Measurements from ENCODE around the gene PDXDC1. TPM values are rescaled to one million over a fixed set of nuclear protein-coding genes. Genes with fewer than 3 reads are reported as not detected.
A peak's percentile ranks its signal among the peaks of the same experiment; 100 is the strongest.
"Not testable (repeated sequence)": the region's sequence is repeated elsewhere in the genome, so short reads cannot be mapped to it uniquely, and the experiment has no call there.

PDXDC1 gene
- total and polyA plus RNA-seq, 12 donors, result 24.9 to 88.5 (median 69.4) TPM

DNA sequence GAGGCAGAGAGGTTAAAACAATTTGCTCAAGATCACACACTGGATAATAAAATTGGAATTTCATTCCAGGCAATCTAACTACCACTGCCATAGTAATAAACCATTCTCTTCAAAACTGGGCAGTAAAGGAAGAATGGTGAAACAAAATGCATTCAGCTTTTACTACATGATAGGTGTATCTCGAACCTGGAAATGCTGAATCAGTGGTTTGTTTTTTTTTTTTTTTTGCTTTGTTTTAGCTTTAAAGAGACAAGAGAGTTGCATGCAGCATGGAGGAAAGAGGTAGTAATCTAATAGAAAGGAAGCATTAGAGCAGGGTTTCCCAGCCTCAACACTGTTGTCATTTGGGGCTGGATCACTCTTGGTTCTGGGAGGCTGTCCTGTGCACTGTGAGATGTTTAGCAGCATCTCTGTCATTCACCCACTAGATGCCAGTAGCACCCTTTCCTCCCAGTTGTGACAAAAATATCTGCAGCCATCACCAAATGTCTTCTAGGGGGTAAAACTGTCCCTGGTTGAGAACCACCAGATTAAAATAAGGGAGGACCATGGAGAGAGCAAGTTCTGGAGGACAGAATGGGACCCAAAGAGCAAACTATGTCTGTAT is 115.9 kb downstream of the PDXDC1 start:
- intact Hi-C loops (cut with DNase I); H3K27ac ChIP-seq; ATAC-seq; H3K9me3 ChIP-seq; H3K4me3 ChIP-seq; DNase-seq; H3K27me3 ChIP-seq: not testable (repeated sequence)
- Histone ChIP-seq H3K36me3 (peaks cover 0 to 61% (median 5%) of the 10 kb centered on the region in 9 donors), H3K4me1 (peaks cover 7 to 26% (median 16%) of the 10 kb centered on the region in 9 donors)
- 85 to 89% methylated on average over 1 of the region's 1 CpG for WGBS, 2 donors
- TF ChIP-seq, protein P1, sequence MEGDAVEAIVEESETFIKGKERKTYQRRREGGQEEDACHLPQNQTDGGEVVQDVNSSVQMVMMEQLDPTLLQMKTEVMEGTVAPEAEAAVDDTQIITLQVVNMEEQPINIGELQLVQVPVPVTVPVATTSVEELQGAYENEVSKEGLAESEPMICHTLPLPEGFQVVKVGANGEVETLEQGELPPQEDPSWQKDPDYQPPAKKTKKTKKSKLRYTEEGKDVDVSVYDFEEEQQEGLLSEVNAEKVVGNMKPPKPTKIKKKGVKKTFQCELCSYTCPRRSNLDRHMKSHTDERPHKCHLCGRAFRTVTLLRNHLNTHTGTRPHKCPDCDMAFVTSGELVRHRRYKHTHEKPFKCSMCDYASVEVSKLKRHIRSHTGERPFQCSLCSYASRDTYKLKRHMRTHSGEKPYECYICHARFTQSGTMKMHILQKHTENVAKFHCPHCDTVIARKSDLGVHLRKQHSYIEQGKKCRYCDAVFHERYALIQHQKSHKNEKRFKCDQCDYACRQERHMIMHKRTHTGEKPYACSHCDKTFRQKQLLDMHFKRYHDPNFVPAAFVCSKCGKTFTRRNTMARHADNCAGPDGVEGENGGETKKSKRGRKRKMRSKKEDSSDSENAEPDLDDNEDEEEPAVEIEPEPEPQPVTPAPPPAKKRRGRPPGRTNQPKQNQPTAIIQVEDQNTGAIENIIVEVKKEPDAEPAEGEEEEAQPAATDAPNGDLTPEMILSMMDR (IDR thresholded peaks at IDR 0.05), result peak in 2 of 9 donors; percentile 12 to 24

DNA sequence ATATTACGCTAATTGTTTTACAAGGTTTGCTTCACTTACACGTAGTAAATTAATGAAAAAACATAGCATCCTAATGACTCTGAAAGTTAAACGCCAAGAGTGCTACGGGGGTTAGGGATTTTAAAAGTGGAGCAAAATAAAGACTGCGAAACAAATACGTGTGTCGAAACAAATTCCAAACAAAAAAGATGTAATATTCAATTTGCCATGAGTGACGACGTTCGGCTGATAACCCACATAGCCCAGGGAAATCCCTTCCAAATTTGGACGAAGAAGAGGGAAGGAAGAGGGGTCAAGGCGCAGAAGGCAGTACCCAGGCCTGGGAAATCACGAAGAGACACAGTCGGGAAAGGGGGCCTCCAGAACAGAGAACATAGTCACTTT is 118.7 kb downstream of the PDXDC1 start:
- DNase-seq; intact Hi-C loops (cut with DNase I); H3K9me3 ChIP-seq; ATAC-seq; H3K27me3 ChIP-seq: not testable (repeated sequence)
- peaks cover 0 to 38% (median 5%) of the 10 kb centered on the region in 9 donors for H3K36me3 ChIP-seq
- 5 to 6% methylated on average over 13 to 14 of the region's 14 CpGs for WGBS, 2 donors
- H3K4me1 ChIP-seq, result peaks cover 7 to 21% (median 16%) of the 10 kb centered on the region in 9 donors
- H3K27ac ChIP-seq, result peak overlapping the region in 9 of 10 donors; percentile 60 to 93 (median 86)
- H3K4me3 ChIP-seq, result peak overlapping the region; percentile 15 to 80 (median 68)

DNA sequence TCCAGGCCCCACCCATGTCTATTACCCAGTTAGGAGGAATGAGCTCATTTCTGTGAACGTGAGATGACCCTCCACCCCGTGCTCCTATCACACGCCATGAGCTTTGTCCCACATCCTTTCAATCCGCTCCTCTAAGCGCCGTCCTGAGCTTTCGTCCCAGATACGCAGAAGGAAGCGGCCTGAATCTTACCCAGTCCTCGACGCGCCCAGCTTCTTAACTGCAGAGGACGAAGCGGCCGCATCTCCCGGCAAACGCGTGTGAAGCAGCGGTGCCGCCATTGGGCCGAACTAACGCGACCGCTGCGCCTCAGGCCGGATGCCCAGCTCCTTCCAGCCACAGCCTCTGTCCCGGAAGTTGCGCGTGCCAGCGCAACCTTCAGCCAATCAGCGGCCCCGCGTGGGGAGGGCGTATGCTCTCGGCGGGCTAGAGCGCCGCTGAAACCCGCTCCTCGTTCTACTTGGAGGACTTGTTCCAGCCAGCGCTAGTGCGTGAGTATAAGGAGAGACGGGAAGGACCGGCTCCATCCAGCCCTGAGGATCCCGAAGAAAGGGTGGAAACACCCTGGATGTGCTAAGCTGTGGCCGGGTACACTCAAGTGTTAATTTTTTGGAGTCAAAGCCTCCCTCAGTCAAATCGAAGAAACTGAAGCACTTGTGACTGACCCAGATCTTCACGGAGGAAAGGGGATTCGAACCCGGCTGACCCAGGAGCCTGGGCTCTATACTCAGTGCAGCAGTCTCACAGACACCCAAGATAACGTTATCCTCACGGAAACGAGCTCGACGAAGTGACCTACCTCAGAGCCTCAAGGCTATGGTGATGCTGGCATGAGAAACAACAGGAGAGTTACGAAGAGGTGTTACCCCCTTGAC is 119.4 kb downstream of the PDXDC1 start, which contains the start of gene RRN3:
Gene RRN3 (minus strand): TSS at position 318 of the 873 bp plus-strand sequence. CDS start 39 bp downstream, at position 279.
- WGBS, 2 donors, result 3% methylated on average over 53 to 56 of the region's 56 CpGs
- peak; percentile 99 to 100 (median 100) for ATAC-seq

DNA sequence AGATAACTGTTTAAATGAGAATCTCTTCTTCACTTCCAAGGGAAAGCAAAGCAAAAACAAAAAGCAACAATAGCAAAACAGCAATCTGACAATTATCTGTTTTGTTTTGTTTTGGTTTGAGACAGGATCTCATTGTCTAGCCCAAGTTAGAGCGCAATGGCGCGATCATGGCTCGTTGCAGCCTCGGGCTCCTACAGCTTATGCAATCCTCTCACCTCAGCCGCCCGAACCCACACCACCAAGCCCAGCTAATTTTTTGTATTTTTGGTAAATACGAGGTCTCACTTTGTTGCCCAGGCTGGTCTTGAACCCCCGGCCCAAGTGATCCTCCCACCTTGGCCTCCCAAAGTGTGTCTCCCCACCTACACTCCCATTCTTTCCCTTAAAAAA is 121.8 kb downstream of the PDXDC1 start:
- ATAC-seq; DNase-seq; H3K9me3 ChIP-seq; H3K27ac ChIP-seq; H3K4me3 ChIP-seq; H3K27me3 ChIP-seq; intact Hi-C loops (cut with DNase I): not testable (repeated sequence)
- WGBS, 2 donors, result 90 to 93% methylated on average over 8 of the region's 9 CpGs
- Histone ChIP-seq H3K4me1 (peaks cover 7 to 20% (median 16%) of the 10 kb centered on the region in 9 donors), H3K36me3 (peaks cover 0 to 11% (median 5%) of the 10 kb centered on the region in 9 donors)

More for the DNA sequence above, 119.4 kb downstream of the PDXDC1 start, which contains the start of gene RRN3:
- H3K27me3 ChIP-seq; intact Hi-C loops (cut with DNase I); H3K9me3 ChIP-seq: not testable (repeated sequence)
- Histone ChIP-seq H3K4me1 (peaks cover 7 to 21% (median 16%) of the 10 kb centered on the region in 9 donors), H3K4me3 (peak within 1 kb of the TSS; percentile 15 to 80 (median 68)), H3K36me3 (peaks cover 0 to 33% (median 5%) of the 10 kb centered on the region in 9 donors), H3K27ac (peak within 1 kb of the TSS in 9 of 10 donors; percentile 60 to 93 (median 86))
- DNase-seq, result peak; percentile 91 to 93

DNA sequence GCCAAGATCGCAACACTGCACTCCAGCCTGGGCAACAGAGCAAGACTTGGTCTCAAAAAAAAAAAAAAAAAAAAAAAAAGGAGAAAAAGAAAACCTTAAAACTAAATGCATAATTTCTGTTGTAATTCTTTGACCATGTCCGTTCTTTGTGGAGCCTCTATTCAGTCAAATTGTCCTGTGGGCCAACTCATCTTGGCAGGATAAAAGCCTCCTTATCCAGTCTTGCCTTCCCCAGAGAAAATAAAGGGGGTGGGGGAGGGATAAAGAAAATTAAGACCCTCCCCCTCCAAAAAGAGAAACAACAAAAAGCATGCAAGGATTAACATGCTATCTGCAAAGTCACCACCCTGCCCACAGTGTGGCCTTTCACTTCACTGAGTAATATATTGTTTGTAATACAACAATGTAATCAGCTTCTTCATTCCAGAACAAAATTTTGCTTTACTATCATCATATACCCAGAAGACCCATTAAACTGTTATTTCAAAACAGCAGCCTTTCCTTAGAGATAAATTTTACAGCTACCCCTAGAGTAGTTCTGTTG is 124.6 kb downstream of the PDXDC1 start:
- not testable (repeated sequence) for DNase-seq

DNA sequence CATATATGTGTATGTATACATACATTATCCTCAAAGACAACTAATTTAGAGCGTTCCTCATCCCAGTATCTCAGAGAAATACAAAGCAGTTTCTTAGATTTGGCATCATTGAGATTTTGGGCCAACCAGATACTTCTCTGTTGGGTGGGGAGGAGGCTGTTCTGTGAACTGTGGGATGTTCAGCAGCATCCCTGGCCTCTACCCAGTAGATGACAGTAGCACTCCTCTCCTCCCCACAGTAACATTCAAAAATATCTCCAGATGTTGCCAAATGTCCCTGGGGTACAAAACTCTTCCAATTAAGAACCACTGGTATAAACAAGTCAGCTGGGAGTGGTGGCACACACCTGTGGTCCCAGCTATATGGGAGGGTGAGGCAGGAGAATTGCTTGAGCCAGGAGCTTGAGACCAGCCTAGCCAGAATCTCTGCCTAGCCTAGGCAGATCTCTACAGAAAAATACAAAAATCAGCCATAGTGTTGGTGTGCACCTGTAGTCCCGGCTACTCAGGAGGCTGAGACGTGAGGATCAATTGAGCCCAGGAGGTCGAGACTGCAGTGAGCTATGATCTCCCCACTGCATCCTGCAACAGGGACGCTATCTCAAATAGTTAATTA is 125.7 kb downstream of the PDXDC1 start:
- ATAC-seq; intact Hi-C loops (cut with DNase I): not testable (repeated sequence)
- WGBS, 2 donors, result 81 to 84% methylated on average over 5 of the region's 5 CpGs

More for the DNA sequence above, 124.6 kb downstream of the PDXDC1 start:
- H3K36me3 ChIP-seq; H3K4me1 ChIP-seq; intact Hi-C loops (cut with DNase I); H3K27me3 ChIP-seq; H3K9me3 ChIP-seq; H3K4me3 ChIP-seq; H3K27ac ChIP-seq: not testable (repeated sequence)
- WGBS, 2 donors, result 61 to 77% methylated on average over 2 of the region's 2 CpGs
- ATAC-seq, result peak in 3 of 8 donors; percentile 31 to 47 (median 46)

DNA sequence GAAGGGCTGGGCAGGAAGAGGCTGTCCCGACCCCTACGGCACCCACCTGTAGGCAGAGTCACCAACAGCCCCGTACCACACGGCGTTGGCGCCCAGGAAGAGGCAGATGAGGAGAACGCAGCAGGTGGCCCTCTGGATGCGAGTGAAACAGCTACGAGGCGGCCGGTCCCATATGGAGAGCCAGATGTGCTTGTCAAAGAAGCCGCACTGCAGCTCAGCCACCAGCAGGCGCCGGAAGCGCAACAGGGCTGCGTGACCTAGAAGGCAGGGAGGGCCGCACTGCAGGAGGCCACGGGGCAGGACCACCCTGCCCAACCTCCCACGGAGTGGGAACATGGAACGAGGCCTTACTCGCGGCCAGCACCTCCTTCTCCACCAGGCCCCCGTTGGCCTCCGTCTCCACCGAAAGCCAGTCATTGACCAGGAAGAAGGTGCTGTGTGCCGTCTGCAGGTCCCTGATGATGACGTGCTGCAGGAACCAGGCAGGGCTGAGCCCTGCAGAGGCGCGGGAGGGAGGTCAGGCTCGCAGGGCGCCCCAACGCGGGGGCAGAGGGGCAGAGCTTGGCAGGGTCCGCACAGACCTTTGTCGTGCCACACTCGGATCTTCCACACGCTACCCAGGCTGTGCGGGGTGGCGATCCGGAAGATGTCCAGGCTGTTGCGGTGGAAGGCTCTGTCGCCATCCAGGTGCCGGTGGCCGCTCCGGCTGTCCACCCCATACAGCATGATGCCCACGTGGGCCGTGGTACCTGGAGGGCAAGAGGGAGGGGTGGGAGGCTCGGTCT is 153.0 kb downstream of the PDXDC1 start:
- H3K9me3 ChIP-seq; ATAC-seq; H3K4me1 ChIP-seq; H3K27me3 ChIP-seq; H3K27ac ChIP-seq; intact Hi-C loops (cut with DNase I); DNase-seq; H3K4me3 ChIP-seq: not testable (repeated sequence)
- 96% methylated on average over 12 to 30 of the region's 48 CpGs for WGBS, 2 donors
- peaks cover 0 to 38% (median 2%) of the 10 kb centered on the region in 9 donors for H3K36me3 ChIP-seq

More for the DNA sequence above, 125.7 kb downstream of the PDXDC1 start:
- H3K4me3 ChIP-seq, H3K4me1 ChIP-seq, H3K36me3 ChIP-seq, DNase-seq, H3K27ac ChIP-seq, H3K9me3 ChIP-seq, H3K27me3 ChIP-seq: not testable (repeated sequence)

DNA sequence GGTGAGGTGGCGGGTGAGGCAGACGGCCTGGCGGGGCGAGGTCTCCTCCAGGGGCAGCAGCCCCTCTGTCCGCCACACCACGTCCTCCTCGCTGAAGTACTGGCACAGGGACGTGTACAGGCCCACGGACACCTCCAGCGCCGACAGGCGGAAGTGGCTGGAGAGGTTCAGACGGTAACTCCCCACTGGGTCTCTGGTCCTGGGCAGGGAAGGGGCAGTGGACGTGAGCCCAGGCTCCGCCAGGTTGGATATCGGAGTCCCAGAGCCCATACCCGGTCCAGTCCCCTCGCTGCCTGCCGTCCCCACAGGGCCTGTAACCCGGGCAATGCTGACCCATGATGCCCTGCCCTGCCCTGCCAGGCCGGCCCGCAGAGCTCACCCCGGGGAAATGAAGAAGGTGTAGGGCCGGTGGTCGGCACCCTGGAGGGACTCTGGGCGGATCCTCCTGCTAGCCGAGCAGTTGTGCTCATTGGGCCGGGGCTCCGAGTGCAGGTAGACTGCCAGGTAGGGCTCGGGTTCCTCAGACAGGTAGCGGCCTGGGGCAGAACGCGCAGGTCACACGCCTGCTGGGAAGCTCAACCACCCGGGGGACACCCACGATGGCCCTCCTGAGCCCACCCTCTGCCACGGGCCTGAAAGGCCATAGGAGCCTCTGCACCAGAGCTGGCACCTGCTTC is 155.6 kb downstream of the PDXDC1 start:
- H3K4me1 ChIP-seq; ATAC-seq; H3K4me3 ChIP-seq; H3K27ac ChIP-seq; H3K27me3 ChIP-seq; DNase-seq; intact Hi-C loops (cut with DNase I); H3K9me3 ChIP-seq: not testable (repeated sequence)
- 80 to 94% methylated on average over 22 to 26 of the region's 37 CpGs for WGBS, 2 donors
- H3K36me3 ChIP-seq, result peaks cover 0 to 42% (median 5%) of the 10 kb centered on the region in 9 donors
